ENCODE measurements around the gene ALPI. TPM values are rescaled to one million over a fixed set of nuclear protein-coding genes. Genes with fewer than 3 reads are reported as not detected.

ALPI gene
- total and polyA plus RNA-seq, 8 donors, result not detected

- H3K27me3 ChIP-seq, result peaks cover 0 to 6% (median 0%) of the 10 kb centered on the region in 4 donors
- FAIRE-seq, result no peak
- peak in 3 of 6 donors; percentile 16 to 50 (median 39) for DNase-seq
Observed at GRCh38 chr2:232481322-232482140, 25.6 kb downstream of the ALPI start.

GRCh38 chr2:232482301-232483238 lies 26.6 kb downstream of the ALPI start:
- 74 to 82% methylated on average over 30 to 31 of the region's 31 CpGs for WGBS, 2 donors
- H3K4me3 ChIP-seq, result no peak overlapping the region
- intact Hi-C loops (cut with DNase I), result no loop called here
- no peaks in the 10 kb centered on the region for H3K4me1 ChIP-seq
- DNase-seq (peak in 3 of 6 donors; percentile 6 to 54 (median 38)), ATAC-seq (no peak), FAIRE-seq (no peak)
- peaks cover 0 to 7% (median 3%) of the 10 kb centered on the region in 4 donors for H3K27me3 ChIP-seq
- no peaks in the 10 kb centered on the region for H3K36me3 ChIP-seq
- TF ChIP-seq CTCF (IDR thresholded peaks at IDR 0.05), result no peak
- no peak overlapping the region for H3K27ac ChIP-seq
- H3K9me3 ChIP-seq, result no peaks in the 10 kb centered on the region

More at GRCh38 chr2:232481322-232482140, 25.6 kb downstream of the ALPI start:
- intact Hi-C loops (cut with DNase I), result no loop called here
- Histone ChIP-seq H3K36me3 (no peaks in the 10 kb centered on the region), H3K27ac (no peak overlapping the region), H3K9me3 (no peaks in the 10 kb centered on the region), H3K4me1 (no peaks in the 10 kb centered on the region), H3K4me3 (no peak overlapping the region)
- WGBS, 2 donors, result 74 to 80% methylated on average over 29 of the region's 29 CpGs
- no peak for TF ChIP-seq CTCF (IDR thresholded peaks at IDR 0.05)
- ATAC-seq, result no peak

GRCh38 chr2:232483311-232483922 lies 27.5 kb downstream of the ALPI start:
- intact Hi-C loops (cut with DNase I), result no loop called here
- no peak for TF ChIP-seq CTCF (IDR thresholded peaks at IDR 0.05)
- ATAC-seq, result no peak
- peak in 2 of 6 donors; percentile 27 to 51 for DNase-seq
- H3K4me1 ChIP-seq, result no peaks in the 10 kb centered on the region
- H3K27me3 ChIP-seq, result peaks cover 0 to 7% (median 3%) of the 10 kb centered on the region in 4 donors
- no peaks in the 10 kb centered on the region for H3K36me3 ChIP-seq
- 81 to 87% methylated on average over 10 of the region's 10 CpGs for WGBS, 2 donors
- H3K27ac ChIP-seq, result no peak overlapping the region
- H3K9me3 ChIP-seq, result no peaks in the 10 kb centered on the region
- no peak for FAIRE-seq
- H3K4me3 ChIP-seq, result no peak overlapping the region

GRCh38 chr2:232483923-232484627 lies 28.1 kb downstream of the ALPI start:
- Histone ChIP-seq H3K27ac (no peak overlapping the region), H3K4me1 (no peaks in the 10 kb centered on the region), H3K36me3 (no peaks in the 10 kb centered on the region), H3K27me3 (peaks cover 0 to 7% (median 3%) of the 10 kb centered on the region in 4 donors), H3K9me3 (no peaks in the 10 kb centered on the region), H3K4me3 (no peak overlapping the region)
- FAIRE-seq (no peak), ATAC-seq (no peak), DNase-seq (peak in 2 of 6 donors; percentile 45 to 60)
- 79 to 84% methylated on average over 19 of the region's 19 CpGs for WGBS, 2 donors
- intact Hi-C loops (cut with DNase I), result no loop called here
- no peak for TF ChIP-seq CTCF (IDR thresholded peaks at IDR 0.05)
